HCT116 (cell line): ENCODE measurements around the gene PDP2. TPM values are rescaled to one million over a fixed set of nuclear protein-coding genes. Genes with fewer than 3 reads are reported as not detected.

Source experiments
- ATAC-seq: fragments of 200-7000 bp; cut with Tn5 transposase; 2 replicates; pipeline ENCODE4 v1.9.1; 2020; ENCODE audit warnings: mild to moderate bottlenecking, moderate library complexity
- BruUV-seq: library from RNA; stranded (reverse); fragments of 400-500 nt; replicated peaks from 2 replicates; lab custom pipeline; 2021; lab: Mats Ljungman, UMichigan
- CTCF ChIA-PET: fragments of 300-600 bp; sonication (Branson Sonifier 250); formaldehyde crosslinking; loops from one replicate; lab custom pipeline; 2021; ENCODE audit warnings: antibody characterized with exemption; lab: Charles Lee
- POLR2A ChIA-PET: fragments of 300-600, 350-600 bp; sonication (Branson Sonifier 250); formaldehyde crosslinking; loops from one replicate; lab custom pipeline; 2021; ENCODE audit warnings: antibody characterized with exemption; lab: Charles Lee
- RAD21 ChIA-PET, 2 experiments: fragments of 300-600 bp; sonication (Branson Sonifier 250); formaldehyde crosslinking; loops; one replicate each; lab custom pipeline; 2023; ENCODE audit warnings: low total read pairs in 2 of 2; ENCODE audit not compliant: uncharacterized antibody in 2 of 2, unreplicated experiment in 2 of 2, low non-redundant PET in 1 of 2; lab: Charles Lee
- DNase-seq: peaks from one replicate; pipeline ENCODE4 v3.0.0-alpha.2; 2010; ENCODE audit warnings: low read depth, low spot score
- H2AFZ ChIP-seq: fragments of 200-600 bp; shearing (Covaris generic), sonication (generic); 2 replicates; pipeline ENCODE4 v1.6.1; 2017; ENCODE audit warnings: low read depth, mixed run types, mixed read lengths, antibody characterized with exemption, low read length; ENCODE audit not compliant: poor library complexity, severe bottlenecking
- H3K27ac ChIP-seq: 2 replicates; pipeline ENCODE4 v1.5.1; 2012; ENCODE audit warnings: low read depth, low read length
- H3K27me3 ChIP-seq: fragments of 200-600 bp; sonication (generic); 2 replicates; pipeline ENCODE4 v1.6.1; 2016; ENCODE audit warnings: mixed run types, low read length, mixed read lengths; ENCODE audit not compliant: insufficient read depth
- H3K36me3 ChIP-seq, 2 experiments: fragments of 200-500 bp in 1 of 2; fragments of 200-600 bp in 1 of 2; sonication (Bioruptor generic) in 1 of 2; sonication (generic) in 1 of 2; 2 replicates each; pipeline versions ENCODE4 v1.5.1 to v1.6.1; 2014 to 2016; ENCODE audit warnings: low read length in 2 of 2, inconsistent platforms in 1 of 2, mixed read lengths in 1 of 2, mixed run types in 1 of 2; ENCODE audit not compliant: insufficient read depth in 2 of 2, control insufficient read depth in 1 of 2
- H3K4me1 ChIP-seq, 2 experiments: fragments of 200-600 bp in 1 of 2; sonication (generic) in 1 of 2; 2 replicates each; pipeline versions ENCODE4 v1.5.1 to v1.6.1; 2012 to 2017; ENCODE audit warnings: low read length in 2 of 2, inconsistent platforms in 1 of 2, mild to moderate bottlenecking in 1 of 2, mixed read lengths in 1 of 2, mixed run types in 1 of 2, moderate library complexity in 1 of 2; ENCODE audit not compliant: insufficient read depth in 2 of 2, control insufficient read depth in 1 of 2
- H3K4me2 ChIP-seq: fragments of 200-600 bp; sonication (generic); 2 replicates; pipeline ENCODE4 v1.6.1; 2017; ENCODE audit warnings: mixed run types, low read length, mixed read lengths
- H3K4me3 ChIP-seq, 2 experiments: fragments of 200-600 bp in 1 of 2; sonication (generic) in 1 of 2; replicated peaks in 1 of 2; 2 replicates each; pipeline ENCODE4 v1.5.1; 2011 to 2016; ENCODE audit warnings: low read length in 2 of 2, control low read depth in 1 of 2, low read depth in 1 of 2, mild to moderate bottlenecking in 1 of 2, mixed read lengths in 1 of 2, mixed run types in 1 of 2
- H3K79me2 ChIP-seq: fragments of 200-600 bp; sonication (generic); 2 replicates; pipeline ENCODE4 v1.6.1; 2017; ENCODE audit warnings: mild to moderate bottlenecking, mixed run types, low read length, moderate library complexity, mixed read lengths; ENCODE audit not compliant: insufficient read depth
- H3K9ac ChIP-seq: fragments of 200-600 bp; sonication (generic); 2 replicates; pipeline ENCODE4 v1.6.1; 2016; ENCODE audit warnings: low read length, mixed read lengths
- H3K9me2 ChIP-seq: fragments of 200-600 bp; sonication (generic), shearing (Covaris generic); 2 replicates; pipeline ENCODE4 v1.6.1; 2017; ENCODE audit warnings: mixed run types, mild to moderate bottlenecking, moderate library complexity; ENCODE audit not compliant: insufficient read depth
- H3K9me3 ChIP-seq, 2 experiments: fragments of 200-500 bp in 1 of 2; fragments of 200-600 bp in 1 of 2; sonication (Bioruptor generic) in 1 of 2; sonication (generic) in 1 of 2; 2 replicates each; pipeline ENCODE4 v1.6.1; 2014 to 2017; ENCODE audit warnings: low read length in 2 of 2, mixed read lengths in 2 of 2, inconsistent platforms in 1 of 2, low read depth in 1 of 2, mild to moderate bottlenecking in 1 of 2, mixed run types in 1 of 2, moderate library complexity in 1 of 2; ENCODE audit not compliant: control insufficient read depth in 1 of 2, insufficient read depth in 1 of 2
- H4K20me1 ChIP-seq: fragments of 200-600 bp; sonication (generic), shearing (Covaris generic); 2 replicates; pipeline ENCODE4 v1.6.1; 2017; ENCODE audit warnings: mixed run types, mild to moderate bottlenecking, moderate library complexity; ENCODE audit not compliant: insufficient read depth
- CBX3 ChIP-seq: IDR thresholded peaks from 2 replicates; pipeline ENCODE4 v1.6.1; 2012; ENCODE audit warnings: low read depth
- EGR1 ChIP-seq: IDR thresholded peaks from 2 replicates; pipeline ENCODE4 v1.6.1; 2012; ENCODE audit warnings: low read depth
- ELF1 ChIP-seq: IDR thresholded peaks from 2 replicates; pipeline ENCODE4 v1.6.1; 2012; ENCODE audit warnings: low read depth, borderline replicate concordance
- EZH2phosphoT487 ChIP-seq: fragments of 200-600 bp; IDR thresholded peaks from 2 replicates; pipeline ENCODE4 v1.6.1; 2018; ENCODE audit warnings: antibody characterized with exemption, borderline replicate concordance
- FOSL1 ChIP-seq: IDR thresholded peaks from 2 replicates; pipeline ENCODE4 v1.6.1; 2012; ENCODE audit warnings: low read depth
- JUND ChIP-seq: IDR thresholded peaks from 2 replicates; pipeline ENCODE4 v1.6.1; 2012
- POLR2A ChIP-seq: IDR thresholded peaks from 2 replicates; pipeline ENCODE4 v1.7.0; 2011; ENCODE audit warnings: borderline replicate concordance; ENCODE audit not compliant: insufficient read depth, insufficient read length; ENCODE audit errors: extremely low read depth
- REST ChIP-seq: IDR thresholded peaks from 2 replicates; pipeline ENCODE4 v1.6.1; 2012; ENCODE audit warnings: low read depth
- SP1 ChIP-seq: IDR thresholded peaks from 2 replicates; pipeline ENCODE4 v1.6.1; 2012; ENCODE audit warnings: low read depth
- YY1 ChIP-seq: IDR thresholded peaks from 2 replicates; pipeline ENCODE4 v1.6.1; 2011; ENCODE audit warnings: low read length, low read depth, moderate library complexity, mild to moderate bottlenecking; ENCODE audit not compliant: insufficient replicate concordance; ENCODE audit errors: extremely low read depth
- ZFX ChIP-seq: fragments of 450-650 bp; IDR thresholded peaks from 2 replicates; pipeline ENCODE4 v1.6.1; 2017
- ZNF274 ChIP-seq: fragments of 200-500 bp; sonication (Bioruptor generic); IDR thresholded peaks from 2 replicates; pipeline ENCODE4 v1.6.1; 2014; ENCODE audit warnings: mild to moderate bottlenecking, low read depth, low read length, inconsistent platforms
- intact Hi-C: fragments of 100-400 bp; cut with micrococcal nuclease; formaldehyde crosslinking; loops from 2 replicates; pipeline ENCODE4 v1.10.0; 2022
- total RNA-seq: library from RNA; stranded (reverse); gene quantifications from one replicate; pipeline ENCODE4 v1.2.1, GENCODE V29; 2021; ENCODE audit not compliant: unreplicated experiment
- TF ChIP-seq, protein P1 (sequence below): IDR thresholded peaks from 2 replicates; pipeline ENCODE4 v1.6.1; 2012

The PDP2 gene
- total RNA-seq, 1 experiment from 2014 or later, result 19.9 TPM

DNA sequence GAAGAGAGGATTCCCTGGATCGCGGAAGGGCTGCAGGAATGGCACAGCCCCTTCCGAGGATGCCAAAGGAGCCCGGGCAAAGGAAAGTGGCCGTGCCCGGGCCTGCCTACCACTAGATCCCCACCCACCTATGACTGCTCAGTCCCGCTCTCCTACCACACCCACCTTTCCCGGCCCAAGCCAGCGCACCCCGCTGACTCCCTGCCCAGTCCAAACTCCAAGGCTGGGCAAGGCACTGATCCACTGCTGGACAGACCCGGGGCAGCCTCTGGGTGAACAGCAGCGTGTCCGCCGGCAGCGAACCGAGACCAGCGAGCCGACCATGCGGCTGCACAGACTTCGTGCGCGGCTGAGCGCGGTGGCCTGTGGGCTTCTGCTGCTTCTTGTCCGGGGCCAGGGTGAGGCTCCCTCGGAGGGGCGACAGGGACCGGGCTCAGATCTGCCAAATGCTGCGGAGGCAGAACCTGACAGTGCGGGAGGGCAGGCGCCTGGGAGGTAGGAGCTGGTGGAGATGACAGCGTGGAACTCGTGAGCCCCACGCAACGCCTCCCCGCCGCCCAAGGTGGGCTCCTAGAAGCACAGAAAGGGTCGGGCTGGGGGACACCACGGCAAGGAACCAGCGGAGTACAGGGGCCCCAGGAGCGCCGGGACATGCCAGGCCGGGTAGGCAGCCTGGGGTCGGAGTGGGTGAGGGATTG is 55.1 kb downstream of the PDP2 start, which contains the start of gene CES2:
Gene CES2, plus strand, starts transcription at position 203 of the 698 bp plus-strand sequence. Its CDS starts 120 bp downstream, at position 323.
- Histone ChIP-seq H4K20me1 (no peaks in the 10 kb centered on the region), H3K9me2 (no peaks in the 10 kb centered on the region), H3K27me3 (no peaks in the 10 kb centered on the region), H3K9ac (peak within 1 kb of the TSS; percentile 98), H3K27ac (peak within 1 kb of the TSS; percentile 95), H3K4me2 (peak within 1 kb of the TSS; percentile 97)
- peak; percentile 39 for ATAC-seq
- TF ChIP-seq, protein P1, sequence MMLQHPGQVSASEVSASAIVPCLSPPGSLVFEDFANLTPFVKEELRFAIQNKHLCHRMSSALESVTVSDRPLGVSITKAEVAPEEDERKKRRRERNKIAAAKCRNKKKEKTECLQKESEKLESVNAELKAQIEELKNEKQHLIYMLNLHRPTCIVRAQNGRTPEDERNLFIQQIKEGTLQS, result no peak
- TF ChIP-seq POLR2A (no peak), CBX3 (no peak), EGR1 (no peak), FOSL1 (no peak), EZH2phosphoT487 (no peak), ELF1 (no peak), JUND (no peak), SP1 (no peak), ZFX (no peak), ZNF274 (no peak), YY1 (no peak), REST (no peak)
- TF ChIP-seq, all 23 proteins: peak for 0
- RAD21 ChIA-PET, result no interaction called here
- peaks cover 14 to 28% of the 10 kb centered on the region in 2 experiments; a peak in 3 of 4 replicates for H3K36me3 ChIP-seq
- no peak for DNase-seq
- peaks cover 62% of the 10 kb centered on the region for H3K79me2 ChIP-seq
- POLR2A ChIA-PET, result no interaction called here
- CTCF ChIA-PET, result no interaction called here
- no peaks in the 10 kb centered on the region for H3K9me3 ChIP-seq
- intact Hi-C loops, result no loop called here
- BruUV-seq, result no TSS peak
- no peak within 1 kb of the TSS for H2AFZ ChIP-seq
- H3K4me1 ChIP-seq, result peaks cover 0 to 26% of the 10 kb centered on the region in 2 experiments; a peak in 3 of 4 replicates
- H3K4me3 ChIP-seq, result peak within 1 kb of the TSS; percentile 99
